Panc1 (cell line): ENCODE measurements around the gene HOMER1. TPM values are rescaled to one million over a fixed set of nuclear protein-coding genes. Genes with fewer than 3 reads are reported as not detected.

Experiments used
- ATAC-seq: fragments of 200-7000 bp; cut with Tn5 transposase; 2 replicates; pipeline ENCODE4 v1.9.1; 2020; ENCODE audit warnings: mild to moderate bottlenecking, moderate library complexity
- BruUV-seq: library from RNA; stranded (reverse); fragments of 400-500 nt; replicated peaks from 2 replicates; lab custom pipeline; 2021; lab: Mats Ljungman, UMichigan
- CTCF ChIA-PET: fragments of 300-600 bp; sonication (Branson Sonifier 250); formaldehyde crosslinking; loops from one replicate; lab custom pipeline; 2022; ENCODE audit warnings: antibody characterized with exemption; lab: Charles Lee
- POLR2A ChIA-PET: fragments of 300-600 bp; sonication (Branson Sonifier 250); formaldehyde crosslinking; loops from one replicate; lab custom pipeline; 2022; ENCODE audit warnings: antibody characterized with exemption; lab: Charles Lee
- DNase-seq: peaks from one replicate; pipeline ENCODE4 v3.0.0-alpha.2; 2010; ENCODE audit warnings: low read depth, low spot score
- H3K27ac ChIP-seq: 2 replicates; pipeline ENCODE4 v1.5.1; 2011; ENCODE audit warnings: mild to moderate bottlenecking, low read length, inconsistent platforms
- H3K27me3 ChIP-seq: fragments of 200-500 bp; sonication (Bioruptor generic); 2 replicates; pipeline ENCODE4 v1.6.0; 2014; ENCODE audit warnings: low read length, inconsistent platforms; ENCODE audit not compliant: control insufficient read depth, insufficient read depth
- H3K36me3 ChIP-seq: fragments of 200-500 bp; sonication (Bioruptor generic); 2 replicates; pipeline ENCODE4 v1.5.1; 2014; ENCODE audit warnings: inconsistent platforms, mild to moderate bottlenecking, low read length, moderate library complexity; ENCODE audit not compliant: control insufficient read depth, insufficient read depth
- H3K4me1 ChIP-seq: 2 replicates; pipeline ENCODE4 v1.5.1; 2011; ENCODE audit warnings: inconsistent platforms, mild to moderate bottlenecking, low read length, moderate library complexity; ENCODE audit not compliant: control insufficient read depth, insufficient read depth
- H3K4me3 ChIP-seq, 2 experiments: 2 replicates each; pipeline ENCODE4 v1.5.1; 2011 to 2012; ENCODE audit warnings: low read depth in 2 of 2, low read length in 2 of 2, mild to moderate bottlenecking in 2 of 2, inconsistent platforms in 1 of 2, moderate library complexity in 1 of 2
- H3K9me3 ChIP-seq: fragments of 200-500 bp; sonication (Bioruptor generic); 2 replicates; pipeline ENCODE4 v1.5.1; 2014; ENCODE audit warnings: low read depth, mild to moderate bottlenecking, inconsistent platforms, low read length, moderate library complexity; ENCODE audit not compliant: control insufficient read depth, insufficient read depth
- POLR2AphosphoS5 ChIP-seq: IDR thresholded peaks from 2 replicates; pipeline ENCODE4 v1.6.1; 2012; ENCODE audit warnings: mild to moderate bottlenecking, low read depth, low read length, moderate library complexity
- SIN3A ChIP-seq: IDR thresholded peaks from 2 replicates; pipeline ENCODE4 v1.6.1; 2012; ENCODE audit warnings: low read depth, mild to moderate bottlenecking, low read length, moderate library complexity, borderline replicate concordance; ENCODE audit not compliant: insufficient read depth
- TCF7L2 ChIP-seq: IDR thresholded peaks from 2 replicates; pipeline ENCODE4 v1.6.1; 2011; ENCODE audit warnings: mild to moderate bottlenecking, low read depth, low read length, inconsistent platforms
- in situ Hi-C: cut with HindIII; loops from 2 replicates; pipeline ENCODE4 v1.10.0; 2016; ENCODE audit warnings: low sequenced_read_pairs, low pct_unique_long_range_greater_than_20kb
- intact Hi-C: fragments of 100-400 bp; cut with micrococcal nuclease; formaldehyde crosslinking; loops from one replicate; pipeline ENCODE4 v1.10.0; 2022; ENCODE audit not compliant: unreplicated experiment
- total RNA-seq: library from RNA; stranded (reverse); gene quantifications from one replicate; pipeline ENCODE4 v1.2.1, GENCODE V29; 2021; ENCODE audit not compliant: unreplicated experiment
- TF ChIP-seq, protein P1 (sequence below), 2 experiments: IDR thresholded peaks; 2 replicates each; pipeline ENCODE4 v1.6.1; 2011 to 2012; ENCODE audit warnings: low read depth in 2 of 2, control low read depth in 1 of 2, low read length in 1 of 2, mild to moderate bottlenecking in 1 of 2, moderate library complexity in 1 of 2; ENCODE audit not compliant: insufficient read depth in 1 of 2
- TF ChIP-seq, protein P2 (sequence below): fragments of 450-650 bp; IDR thresholded peaks from 2 replicates; pipeline ENCODE4 v1.5.1; 2017; ENCODE audit warnings: mild to moderate bottlenecking

HOMER1 gene
- total RNA-seq, 1 experiment from 2014 or later = 19.6 TPM

DNA sequence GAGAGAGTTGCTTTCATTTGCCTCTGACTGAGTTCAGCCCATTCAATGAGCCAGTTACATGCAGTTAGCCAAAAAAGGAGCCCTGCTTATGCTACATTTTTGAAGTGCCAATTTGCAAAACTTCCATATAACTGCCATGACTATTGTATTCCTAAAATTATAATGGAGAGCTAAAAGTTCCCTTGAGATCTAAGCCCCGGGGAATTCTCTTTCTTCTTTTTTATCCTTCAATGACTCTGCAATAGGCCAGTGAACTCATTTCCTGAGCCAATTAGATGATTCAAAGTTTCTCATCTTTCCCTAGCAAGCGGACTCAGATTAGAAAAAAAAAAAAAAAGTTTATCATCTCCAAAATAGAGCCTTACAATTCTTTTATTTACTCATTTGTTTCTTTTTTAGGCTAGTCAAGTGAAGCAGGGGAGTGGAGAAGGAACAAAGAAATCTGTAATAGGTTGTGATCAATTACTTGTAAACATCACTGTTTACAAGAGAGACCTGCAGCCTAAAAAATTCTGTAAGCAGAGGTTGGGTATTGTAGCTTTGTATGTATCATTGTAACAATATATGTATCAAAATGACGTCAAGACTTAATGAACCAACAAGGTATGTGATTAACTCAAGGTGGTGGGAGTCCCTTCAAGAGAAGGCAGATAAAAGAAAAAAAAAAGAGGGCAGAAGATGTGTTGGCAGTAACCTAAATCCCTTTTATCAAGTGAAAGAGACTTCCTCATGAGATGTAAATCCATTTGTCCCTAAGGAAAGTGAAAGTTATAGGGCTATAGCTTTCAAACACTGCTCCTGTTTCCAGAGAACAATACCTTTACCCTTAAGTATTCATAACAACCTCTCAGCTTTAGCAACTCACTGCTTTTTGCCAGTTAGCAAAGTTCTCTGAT, 48.7 kb upstream of the HOMER1 start:
- H3K27ac ChIP-seq = no peak overlapping the region
- BruUV-seq = no TSS peak

DNA sequence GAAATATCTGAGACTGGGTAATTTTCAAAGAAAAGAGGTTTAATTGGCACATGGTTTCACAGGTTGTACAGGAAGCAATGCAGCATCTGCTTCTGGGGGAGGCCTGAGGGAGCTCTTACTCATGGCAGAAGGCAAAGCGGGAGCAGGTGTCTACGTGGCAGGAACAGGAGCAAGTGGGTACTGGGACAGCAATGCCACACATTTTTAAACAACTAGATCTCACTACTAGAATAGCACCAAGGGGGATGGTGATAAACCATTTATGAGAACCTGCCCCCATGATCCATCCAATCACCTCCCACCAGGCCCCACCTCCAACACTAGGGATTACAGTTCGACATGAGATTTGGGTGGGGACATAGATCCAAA, 47.6 kb upstream of the HOMER1 start:
- intact Hi-C loops = no loop called here
- no peaks in the 10 kb centered on the region; the same call in 1 of the 2 replicates for H3K27me3 ChIP-seq

More for the DNA sequence above, 48.7 kb upstream of the HOMER1 start:
- no peak for ATAC-seq
- ChIA-PET CTCF (no interaction called here), POLR2A (interaction anchor here (0.6 kb wide), 1 partner anchor 578 kb away, joined by 3 read pairs; no protein-coding TSS in a partner anchor)
- H3K36me3 ChIP-seq = no peaks in the 10 kb centered on the region
- intact Hi-C loops (no loop called here), in situ Hi-C loops (no loop called here)
- TF ChIP-seq POLR2AphosphoS5 = no peak
- TF ChIP-seq, protein P1, sequence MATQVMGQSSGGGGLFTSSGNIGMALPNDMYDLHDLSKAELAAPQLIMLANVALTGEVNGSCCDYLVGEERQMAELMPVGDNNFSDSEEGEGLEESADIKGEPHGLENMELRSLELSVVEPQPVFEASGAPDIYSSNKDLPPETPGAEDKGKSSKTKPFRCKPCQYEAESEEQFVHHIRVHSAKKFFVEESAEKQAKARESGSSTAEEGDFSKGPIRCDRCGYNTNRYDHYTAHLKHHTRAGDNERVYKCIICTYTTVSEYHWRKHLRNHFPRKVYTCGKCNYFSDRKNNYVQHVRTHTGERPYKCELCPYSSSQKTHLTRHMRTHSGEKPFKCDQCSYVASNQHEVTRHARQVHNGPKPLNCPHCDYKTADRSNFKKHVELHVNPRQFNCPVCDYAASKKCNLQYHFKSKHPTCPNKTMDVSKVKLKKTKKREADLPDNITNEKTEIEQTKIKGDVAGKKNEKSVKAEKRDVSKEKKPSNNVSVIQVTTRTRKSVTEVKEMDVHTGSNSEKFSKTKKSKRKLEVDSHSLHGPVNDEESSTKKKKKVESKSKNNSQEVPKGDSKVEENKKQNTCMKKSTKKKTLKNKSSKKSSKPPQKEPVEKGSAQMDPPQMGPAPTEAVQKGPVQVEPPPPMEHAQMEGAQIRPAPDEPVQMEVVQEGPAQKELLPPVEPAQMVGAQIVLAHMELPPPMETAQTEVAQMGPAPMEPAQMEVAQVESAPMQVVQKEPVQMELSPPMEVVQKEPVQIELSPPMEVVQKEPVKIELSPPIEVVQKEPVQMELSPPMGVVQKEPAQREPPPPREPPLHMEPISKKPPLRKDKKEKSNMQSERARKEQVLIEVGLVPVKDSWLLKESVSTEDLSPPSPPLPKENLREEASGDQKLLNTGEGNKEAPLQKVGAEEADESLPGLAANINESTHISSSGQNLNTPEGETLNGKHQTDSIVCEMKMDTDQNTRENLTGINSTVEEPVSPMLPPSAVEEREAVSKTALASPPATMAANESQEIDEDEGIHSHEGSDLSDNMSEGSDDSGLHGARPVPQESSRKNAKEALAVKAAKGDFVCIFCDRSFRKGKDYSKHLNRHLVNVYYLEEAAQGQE (IDR thresholded peaks at IDR 0.05; ENCODE audit: insufficient read depth in 1 of 2, low read depth in 2 of 2, low read length in 1 of 2) = no peak
- TF ChIP-seq TCF7L2 = no peak
- no peak for TF ChIP-seq SIN3A
- TF ChIP-seq, protein P2, sequence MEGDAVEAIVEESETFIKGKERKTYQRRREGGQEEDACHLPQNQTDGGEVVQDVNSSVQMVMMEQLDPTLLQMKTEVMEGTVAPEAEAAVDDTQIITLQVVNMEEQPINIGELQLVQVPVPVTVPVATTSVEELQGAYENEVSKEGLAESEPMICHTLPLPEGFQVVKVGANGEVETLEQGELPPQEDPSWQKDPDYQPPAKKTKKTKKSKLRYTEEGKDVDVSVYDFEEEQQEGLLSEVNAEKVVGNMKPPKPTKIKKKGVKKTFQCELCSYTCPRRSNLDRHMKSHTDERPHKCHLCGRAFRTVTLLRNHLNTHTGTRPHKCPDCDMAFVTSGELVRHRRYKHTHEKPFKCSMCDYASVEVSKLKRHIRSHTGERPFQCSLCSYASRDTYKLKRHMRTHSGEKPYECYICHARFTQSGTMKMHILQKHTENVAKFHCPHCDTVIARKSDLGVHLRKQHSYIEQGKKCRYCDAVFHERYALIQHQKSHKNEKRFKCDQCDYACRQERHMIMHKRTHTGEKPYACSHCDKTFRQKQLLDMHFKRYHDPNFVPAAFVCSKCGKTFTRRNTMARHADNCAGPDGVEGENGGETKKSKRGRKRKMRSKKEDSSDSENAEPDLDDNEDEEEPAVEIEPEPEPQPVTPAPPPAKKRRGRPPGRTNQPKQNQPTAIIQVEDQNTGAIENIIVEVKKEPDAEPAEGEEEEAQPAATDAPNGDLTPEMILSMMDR = no peak
- no peak overlapping the region for H3K4me3 ChIP-seq
- no peaks in the 10 kb centered on the region for H3K4me1 ChIP-seq
- no peak for DNase-seq
- no peaks in the 10 kb centered on the region for H3K9me3 ChIP-seq
- H3K27me3 ChIP-seq = no peaks in the 10 kb centered on the region; the same call in 1 of the 2 replicates

More for the DNA sequence above, 47.6 kb upstream of the HOMER1 start:
- no peaks in the 10 kb centered on the region for H3K4me1 ChIP-seq
- no peaks in the 10 kb centered on the region for H3K9me3 ChIP-seq
- H3K36me3 ChIP-seq = no peaks in the 10 kb centered on the region
- no peak for DNase-seq
- no peak for TF ChIP-seq POLR2AphosphoS5
- no peak for TF ChIP-seq TCF7L2
- TF ChIP-seq SIN3A = no peak
- TF ChIP-seq, protein P2 = no peak
- TF ChIP-seq, protein P1 (IDR thresholded peaks at IDR 0.05; ENCODE audit: insufficient read depth in 1 of 2, low read depth in 2 of 2, low read length in 1 of 2) = no peak
- no peak overlapping the region for H3K27ac ChIP-seq
- no TSS peak for BruUV-seq
- CTCF ChIA-PET = no interaction called here
- H3K4me3 ChIP-seq = no peak overlapping the region
- POLR2A ChIA-PET = no interaction called here
- no peak for ATAC-seq
- in situ Hi-C loops = no loop called here
